Endodermal cell (in vitro differentiated cells): ENCODE measurements around the gene PITPNM3. TPM values are rescaled to one million over a fixed set of nuclear protein-coding genes. Genes with fewer than 3 reads are reported as not detected.

Experiments used
- DNase-seq: peaks from one replicate; pipeline ENCODE4 v3.0.0-alpha.2; 2017
- H3K27ac ChIP-seq: 2 replicates; pipeline ENCODE4 v1.5.1; 2013; ENCODE audit warnings: mild to moderate bottlenecking, low read depth, low read length, moderate library complexity
- H3K27me3 ChIP-seq: 2 replicates; pipeline ENCODE4 v1.6.1; 2013; ENCODE audit warnings: mild to moderate bottlenecking, low read length, moderate library complexity; ENCODE audit not compliant: insufficient read depth, control insufficient read depth, poor library complexity, severe bottlenecking
- H3K36me3 ChIP-seq: 2 replicates; pipeline ENCODE4 v1.7.0; 2013; ENCODE audit warnings: mild to moderate bottlenecking, low read length, moderate library complexity; ENCODE audit not compliant: control insufficient read depth, insufficient read depth
- H3K4me1 ChIP-seq: one replicate; pipeline ENCODE4 v1.7.0; 2013; ENCODE audit warnings: low read length; ENCODE audit not compliant: control insufficient read depth, insufficient read depth
- H3K4me3 ChIP-seq: 2 replicates; pipeline ENCODE4 v1.5.1; 2013; ENCODE audit warnings: mild to moderate bottlenecking, low read length, moderate library complexity
- H3K9ac ChIP-seq: 2 replicates; pipeline ENCODE4 v1.6.1; 2013; ENCODE audit warnings: mild to moderate bottlenecking, low read length, moderate library complexity; ENCODE audit not compliant: poor library complexity, severe bottlenecking; ENCODE audit errors: extremely low read depth
- H3K9me3 ChIP-seq: 2 replicates; pipeline ENCODE4 v1.6.1; 2013; ENCODE audit warnings: mild to moderate bottlenecking, low read length, moderate library complexity; ENCODE audit not compliant: control insufficient read depth
- H3K27ac Mint-ChIP-seq: 2 replicates; pipeline ENCODE4 v1.8.0; 2020; ENCODE audit warnings: mixed read lengths
- H3K27me3 Mint-ChIP-seq: 2 replicates; pipeline ENCODE4 v1.8.0; 2021; ENCODE audit warnings: mild to moderate bottlenecking, mixed read lengths; ENCODE audit not compliant: insufficient read depth
- H3K36me3 Mint-ChIP-seq: 2 replicates; pipeline ENCODE4 v1.8.0; 2020; ENCODE audit warnings: low read depth, mixed read lengths
- H3K4me1 Mint-ChIP-seq: 2 replicates; pipeline ENCODE4 v1.8.0; 2020; ENCODE audit warnings: mixed read lengths
- H3K4me3 Mint-ChIP-seq: 2 replicates; pipeline ENCODE4 v1.8.0; 2020; ENCODE audit warnings: mild to moderate bottlenecking, moderate library complexity, mixed read lengths
- H3K9me3 Mint-ChIP-seq: 2 replicates; pipeline ENCODE4 v1.8.0; 2020; ENCODE audit warnings: mild to moderate bottlenecking, mixed read lengths
- WGBS, 2 experiments: methylation state at CpG; one replicate each; pipeline versions ENCODE4 v1.1.5 to v1.1.7; 2013; ENCODE audit warnings: missing lambda C conversion rate in 2 of 2, mixed read lengths in 1 of 2; ENCODE audit not compliant: insufficient coverage in 1 of 2, insufficient read length in 1 of 2; 5-methylcytosine and 5-hydroxymethylcytosine counted together
- total RNA-seq, 2 donors: library from RNA; stranded (reverse); fragmentation: NEBNext Ultra II Directional in 1 of 2; extraction: Animal tissue kit (Norgen Biotek cat#: 25700) in 1 of 2; gene quantifications; 2 replicates in 1 of 2; 3 replicates in 1 of 2; pipeline ENCODE4 v1.2.1, GENCODE V29; 2021
- TF ChIP-seq, protein P1 (sequence below): fragments of 200-600 bp; sonication (generic); conservative IDR thresholded peaks from 2 replicates; pipeline ENCODE4 v1.5.0; 2021; ENCODE audit warnings: antibody characterized with exemption, mild to moderate bottlenecking

Gene PITPNM3
- total RNA-seq, 2 donors from 2014 or later, result 1.8 to 2.7 TPM

DNA sequence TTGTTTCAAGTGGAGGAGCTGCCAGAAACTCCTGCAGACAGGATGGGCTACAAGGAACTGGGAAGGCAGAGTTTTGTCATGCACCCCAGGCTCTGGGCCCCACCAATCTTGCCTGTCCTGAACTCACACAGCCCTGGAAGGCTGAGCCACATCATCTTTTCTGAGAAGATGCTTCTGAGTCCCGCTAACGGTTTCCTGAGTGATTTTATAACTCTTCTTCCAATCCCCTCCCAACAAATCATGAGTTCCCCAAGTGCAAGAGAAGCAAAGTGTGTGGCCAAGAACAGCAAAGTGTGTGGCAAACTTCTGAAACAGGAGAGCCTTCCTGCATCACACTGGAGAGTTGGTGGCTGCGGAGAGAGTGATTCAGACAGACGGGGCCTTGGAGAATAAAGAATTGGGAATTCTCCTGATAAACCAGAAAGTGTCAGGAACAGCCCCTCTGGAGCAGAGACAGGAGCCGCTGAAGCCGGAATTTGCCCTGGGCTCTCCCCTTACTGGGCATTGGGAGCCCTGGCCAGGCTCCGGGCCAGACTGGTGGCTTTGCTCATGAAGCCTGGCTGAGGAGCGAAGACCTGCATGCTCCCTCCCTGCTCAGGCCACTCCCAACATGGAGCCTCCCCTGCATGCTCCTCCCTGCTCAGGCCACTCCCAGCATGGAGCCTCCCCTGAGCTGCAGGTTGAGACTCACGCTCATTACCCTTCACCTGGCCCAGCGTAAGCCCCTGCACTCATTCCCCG lies 47.2 kb downstream of the PITPNM3 start:
- H3K27ac ChIP-seq, result no peak overlapping the region
- Mint-ChIP-seq H3K27ac (no peak overlapping the region), H3K9me3 (no peaks in the 10 kb centered on the region), H3K4me3 (no peak overlapping the region), H3K36me3 (no peaks in the 10 kb centered on the region), H3K4me1 (no peaks in the 10 kb centered on the region), H3K27me3 (peaks cover 2% of the 10 kb centered on the region)
- no peaks in the 10 kb centered on the region for H3K9me3 ChIP-seq
- H3K4me3 ChIP-seq, result no peak overlapping the region
- TF ChIP-seq, protein P1, sequence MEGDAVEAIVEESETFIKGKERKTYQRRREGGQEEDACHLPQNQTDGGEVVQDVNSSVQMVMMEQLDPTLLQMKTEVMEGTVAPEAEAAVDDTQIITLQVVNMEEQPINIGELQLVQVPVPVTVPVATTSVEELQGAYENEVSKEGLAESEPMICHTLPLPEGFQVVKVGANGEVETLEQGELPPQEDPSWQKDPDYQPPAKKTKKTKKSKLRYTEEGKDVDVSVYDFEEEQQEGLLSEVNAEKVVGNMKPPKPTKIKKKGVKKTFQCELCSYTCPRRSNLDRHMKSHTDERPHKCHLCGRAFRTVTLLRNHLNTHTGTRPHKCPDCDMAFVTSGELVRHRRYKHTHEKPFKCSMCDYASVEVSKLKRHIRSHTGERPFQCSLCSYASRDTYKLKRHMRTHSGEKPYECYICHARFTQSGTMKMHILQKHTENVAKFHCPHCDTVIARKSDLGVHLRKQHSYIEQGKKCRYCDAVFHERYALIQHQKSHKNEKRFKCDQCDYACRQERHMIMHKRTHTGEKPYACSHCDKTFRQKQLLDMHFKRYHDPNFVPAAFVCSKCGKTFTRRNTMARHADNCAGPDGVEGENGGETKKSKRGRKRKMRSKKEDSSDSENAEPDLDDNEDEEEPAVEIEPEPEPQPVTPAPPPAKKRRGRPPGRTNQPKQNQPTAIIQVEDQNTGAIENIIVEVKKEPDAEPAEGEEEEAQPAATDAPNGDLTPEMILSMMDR, result no peak
- no peak overlapping the region for H3K9ac ChIP-seq
- H3K27me3 ChIP-seq, result no peaks in the 10 kb centered on the region
- no peaks in the 10 kb centered on the region for H3K36me3 ChIP-seq
- DNase-seq, result peak; percentile 69
- WGBS, 2 experiments, result 89 to 96% methylated on average over 5 to 11 of the region's 11 CpGs
- no peaks in the 10 kb centered on the region for H3K4me1 ChIP-seq

DNA sequence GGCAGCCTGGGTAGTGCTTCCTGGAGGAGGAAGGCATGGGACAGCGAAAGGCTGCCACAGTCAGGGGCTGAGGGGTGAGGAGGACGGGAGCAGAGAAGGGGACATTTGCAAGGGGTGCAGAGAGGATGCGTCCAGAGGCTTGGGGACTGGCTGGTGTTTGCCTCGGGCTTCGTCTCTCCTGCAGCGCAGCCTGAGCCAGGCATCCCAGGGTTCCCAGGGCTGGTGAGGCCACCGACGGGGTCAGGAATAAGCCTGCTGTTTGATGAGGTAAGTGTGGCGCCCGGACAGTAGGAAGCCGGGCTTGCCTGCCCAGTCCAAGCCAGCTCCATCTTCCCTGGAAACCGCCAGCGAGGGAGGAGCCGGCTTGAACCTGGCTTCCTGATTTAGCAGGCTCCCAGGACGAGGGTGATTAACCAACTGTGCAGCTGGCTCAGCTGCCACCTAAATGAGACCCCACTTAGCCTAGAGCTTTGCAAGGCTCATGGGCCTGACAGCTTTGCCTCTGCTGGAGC lies 47.8 kb downstream of the PITPNM3 start:
- no peaks in the 10 kb centered on the region for H3K4me1 ChIP-seq
- 88 to 91% methylated on average over 5 to 15 of the region's 15 CpGs for WGBS, 2 experiments
- Mint-ChIP-seq H3K27me3 (peaks cover 8% of the 10 kb centered on the region), H3K27ac (no peak overlapping the region), H3K4me1 (no peaks in the 10 kb centered on the region), H3K4me3 (no peak overlapping the region), H3K36me3 (no peaks in the 10 kb centered on the region), H3K9me3 (no peaks in the 10 kb centered on the region)
- H3K9ac ChIP-seq, result no peak overlapping the region
- no peaks in the 10 kb centered on the region for H3K36me3 ChIP-seq
- TF ChIP-seq, protein P1, result no peak
- DNase-seq, result peak; percentile 49
- H3K27ac ChIP-seq, result no peak overlapping the region
- no peaks in the 10 kb centered on the region for H3K27me3 ChIP-seq
- H3K4me3 ChIP-seq, result no peak overlapping the region
- no peaks in the 10 kb centered on the region for H3K9me3 ChIP-seq

DNA sequence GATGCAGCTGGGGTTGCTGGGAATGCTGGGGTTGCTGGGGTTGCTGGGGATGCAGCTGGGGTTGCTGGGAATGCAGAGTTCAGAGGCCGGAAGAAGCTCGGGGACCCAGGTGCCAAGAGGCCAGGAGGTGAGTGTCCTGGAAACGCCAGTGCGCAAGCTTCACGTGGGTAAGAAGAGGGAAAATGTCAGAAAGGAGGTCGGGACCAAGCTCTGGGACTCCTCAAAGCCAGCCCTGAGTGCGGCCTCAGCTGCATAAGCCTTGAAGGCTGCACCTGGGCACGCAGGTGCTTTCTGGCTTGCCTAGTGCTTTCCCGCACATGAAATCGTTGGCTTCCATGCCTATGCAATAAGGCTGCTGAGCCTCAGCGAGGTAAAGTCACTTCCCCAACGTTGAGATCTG lies 48.3 kb downstream of the PITPNM3 start:
- peak; percentile 49 for DNase-seq

More for the DNA sequence above, 48.3 kb downstream of the PITPNM3 start:
- peaks cover 8% of the 10 kb centered on the region for H3K27me3 Mint-ChIP-seq
- 87 to 88% methylated on average over 12 of the region's 12 CpGs for WGBS, 2 experiments
- no peak overlapping the region for H3K27ac ChIP-seq
- H3K4me3 ChIP-seq, result no peak overlapping the region
- H3K4me1 Mint-ChIP-seq, result no peaks in the 10 kb centered on the region
- H3K9me3 Mint-ChIP-seq, result no peaks in the 10 kb centered on the region
- H3K27ac Mint-ChIP-seq, result no peak overlapping the region
- H3K9ac ChIP-seq, result no peak overlapping the region
- no peaks in the 10 kb centered on the region for H3K36me3 ChIP-seq
- TF ChIP-seq, protein P1, result no peak
- no peaks in the 10 kb centered on the region for H3K36me3 Mint-ChIP-seq
- H3K4me1 ChIP-seq, result no peaks in the 10 kb centered on the region
- H3K4me3 Mint-ChIP-seq, result no peak overlapping the region
- H3K9me3 ChIP-seq, result no peaks in the 10 kb centered on the region
- no peaks in the 10 kb centered on the region for H3K27me3 ChIP-seq
